ENCODE data around the gene MAPK9. TPM values are rescaled to one million over a fixed set of nuclear protein-coding genes. Genes with fewer than 3 reads are reported as not detected.

Gene MAPK9
- total and polyA plus RNA-seq, 2 experiments from 2014 or later = 17.8 to 31.3 TPM

DNA sequence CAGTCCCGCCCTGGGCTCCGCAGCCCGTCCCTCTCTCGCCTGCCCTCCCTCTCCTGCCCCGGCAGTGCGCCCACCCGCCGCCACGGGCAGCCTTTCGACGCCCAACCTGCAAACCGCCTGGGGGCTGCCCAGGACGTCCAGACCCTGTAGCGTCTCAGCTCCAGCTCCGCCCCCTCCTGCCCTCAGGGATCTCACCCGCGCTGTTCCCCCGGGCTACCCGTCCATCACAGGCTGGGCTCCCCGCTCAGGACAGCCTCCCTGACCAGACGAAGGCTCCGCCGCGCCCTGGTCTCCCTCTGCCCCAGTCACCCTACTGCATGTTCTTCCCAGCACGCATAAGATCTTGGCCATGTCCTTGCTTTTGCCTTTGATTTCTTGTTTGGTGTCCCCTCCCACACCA, 84.3 kb downstream of the MAPK9 start:
- Histone ChIP-seq H3K79me2 (no peaks in the 10 kb centered on the region), H3K4me1 (ENCODE audit: insufficient read depth) (peaks cover 4% of the 10 kb centered on the region), H3K4me2 (no peak overlapping the region), H3K36me3 (replicated peaks; ENCODE audit: insufficient read depth, low read depth) (no peaks in the 10 kb centered on the region), H4K20me1 (ENCODE audit: insufficient read depth, poor library complexity, severe bottlenecking) (no peaks in the 10 kb centered on the region), H3K9me3 (ENCODE audit: low read depth) (no peaks in the 10 kb centered on the region), H3K4me3 (no peak overlapping the region), H3K9me2 (replicated peaks; ENCODE audit: insufficient read depth) (no peaks in the 10 kb centered on the region), H3K27ac (no peak overlapping the region), H2AFZ (no peak overlapping the region), H3K27me3 (peaks cover 18% of the 10 kb centered on the region)
- no peak for DNase-seq (ENCODE audit: low spot score)
- TF ChIP-seq EZH2phosphoT487 (IDR thresholded peaks at IDR 0.05; ENCODE audit: low read depth, severe bottlenecking, unreplicated experiment) = no peak
- TF ChIP-seq, protein P1, sequence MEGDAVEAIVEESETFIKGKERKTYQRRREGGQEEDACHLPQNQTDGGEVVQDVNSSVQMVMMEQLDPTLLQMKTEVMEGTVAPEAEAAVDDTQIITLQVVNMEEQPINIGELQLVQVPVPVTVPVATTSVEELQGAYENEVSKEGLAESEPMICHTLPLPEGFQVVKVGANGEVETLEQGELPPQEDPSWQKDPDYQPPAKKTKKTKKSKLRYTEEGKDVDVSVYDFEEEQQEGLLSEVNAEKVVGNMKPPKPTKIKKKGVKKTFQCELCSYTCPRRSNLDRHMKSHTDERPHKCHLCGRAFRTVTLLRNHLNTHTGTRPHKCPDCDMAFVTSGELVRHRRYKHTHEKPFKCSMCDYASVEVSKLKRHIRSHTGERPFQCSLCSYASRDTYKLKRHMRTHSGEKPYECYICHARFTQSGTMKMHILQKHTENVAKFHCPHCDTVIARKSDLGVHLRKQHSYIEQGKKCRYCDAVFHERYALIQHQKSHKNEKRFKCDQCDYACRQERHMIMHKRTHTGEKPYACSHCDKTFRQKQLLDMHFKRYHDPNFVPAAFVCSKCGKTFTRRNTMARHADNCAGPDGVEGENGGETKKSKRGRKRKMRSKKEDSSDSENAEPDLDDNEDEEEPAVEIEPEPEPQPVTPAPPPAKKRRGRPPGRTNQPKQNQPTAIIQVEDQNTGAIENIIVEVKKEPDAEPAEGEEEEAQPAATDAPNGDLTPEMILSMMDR (IDR thresholded peaks at IDR 0.05; ENCODE audit: poor library complexity) = no peak
- TF ChIP-seq EZH2 (IDR thresholded peaks at IDR 0.05; ENCODE audit: borderline replicate concordance) = no peak
- 73% methylated on average over 25 of the region's 25 CpGs for WGBS (ENCODE audit: low lambda C conversion rate, missing lambda C conversion rate)

DNA sequence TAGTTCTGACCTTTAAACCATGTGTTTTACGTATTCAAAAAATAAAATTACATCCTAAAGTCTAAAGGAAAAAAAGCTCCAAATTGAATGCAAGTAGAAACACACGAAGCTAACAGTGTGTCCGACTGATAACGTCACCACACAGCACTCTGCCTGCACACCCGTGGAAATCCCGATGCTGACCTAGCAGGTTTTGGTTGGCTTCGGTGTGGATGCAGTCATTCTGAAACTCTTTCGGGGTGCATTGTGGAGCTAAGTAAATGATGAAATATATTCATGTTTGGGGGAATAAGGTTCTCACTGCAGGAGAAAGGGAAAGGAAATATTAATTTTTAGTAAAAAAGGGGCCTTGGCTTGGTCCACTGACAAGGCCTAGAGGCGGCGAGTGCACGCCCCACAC, 84.9 kb downstream of the MAPK9 start:
- no peaks in the 10 kb centered on the region for H3K9me3 ChIP-seq (ENCODE audit: low read depth)

GRCh38 chr5:180205916-180206315, 86.0 kb downstream of the MAPK9 start:
- no peak for DNase-seq (ENCODE audit: low spot score)
- Histone ChIP-seq H3K9me2 (replicated peaks; ENCODE audit: insufficient read depth) (no peaks in the 10 kb centered on the region), H4K20me1 (ENCODE audit: insufficient read depth, poor library complexity, severe bottlenecking) (no peaks in the 10 kb centered on the region), H3K9me3 (ENCODE audit: low read depth) (no peaks in the 10 kb centered on the region), H3K79me2 (no peaks in the 10 kb centered on the region), H3K36me3 (replicated peaks; ENCODE audit: insufficient read depth, low read depth) (no peaks in the 10 kb centered on the region), H2AFZ (no peak overlapping the region), H3K27me3 (peaks cover 18% of the 10 kb centered on the region), H3K4me3 (no peak overlapping the region), H3K4me1 (ENCODE audit: insufficient read depth) (peaks cover 4% of the 10 kb centered on the region), H3K4me2 (no peak overlapping the region), H3K27ac (no peak overlapping the region)
- TF ChIP-seq EZH2 (IDR thresholded peaks at IDR 0.05; ENCODE audit: borderline replicate concordance) (no peak), EZH2phosphoT487 (IDR thresholded peaks at IDR 0.05; ENCODE audit: low read depth, severe bottlenecking, unreplicated experiment) (no peak)
- TF ChIP-seq, protein P1 (IDR thresholded peaks at IDR 0.05; ENCODE audit: poor library complexity) = no peak
- 89% methylated on average over 1 of the region's 1 CpG for WGBS (ENCODE audit: low lambda C conversion rate, missing lambda C conversion rate)

More for the DNA sequence above, 84.9 kb downstream of the MAPK9 start:
- Histone ChIP-seq H2AFZ (no peak overlapping the region), H3K4me1 (ENCODE audit: insufficient read depth) (peaks cover 4% of the 10 kb centered on the region), H3K79me2 (no peaks in the 10 kb centered on the region), H4K20me1 (ENCODE audit: insufficient read depth, poor library complexity, severe bottlenecking) (no peaks in the 10 kb centered on the region), H3K27ac (no peak overlapping the region), H3K4me3 (no peak overlapping the region), H3K27me3 (peaks cover 18% of the 10 kb centered on the region), H3K4me2 (no peak overlapping the region), H3K36me3 (replicated peaks; ENCODE audit: insufficient read depth, low read depth) (no peaks in the 10 kb centered on the region), H3K9me2 (replicated peaks; ENCODE audit: insufficient read depth) (no peaks in the 10 kb centered on the region)
- no peak for DNase-seq (ENCODE audit: low spot score)
- TF ChIP-seq EZH2phosphoT487 (IDR thresholded peaks at IDR 0.05; ENCODE audit: low read depth, severe bottlenecking, unreplicated experiment) = no peak
- TF ChIP-seq, protein P1 (IDR thresholded peaks at IDR 0.05; ENCODE audit: poor library complexity) = no peak
- no peak for TF ChIP-seq EZH2 (IDR thresholded peaks at IDR 0.05; ENCODE audit: borderline replicate concordance)
- 94% methylated on average over 11 of the region's 11 CpGs for WGBS (ENCODE audit: low lambda C conversion rate, missing lambda C conversion rate)
